Central memory CD8-positive, alpha-beta T cell (primary cell): ENCODE data around the gene RAI14.

Source experiments
- ATAC-seq: fragments of 150-1000 bp; cut with Tn5 transposase; replicated peaks from 2 replicates; pipeline ENCODE4 v1.10.0; 2022; ENCODE audit warnings: mild to moderate bottlenecking, moderate FRiP score, moderate number of reproducible peaks; ENCODE audit not compliant: poor library complexity, severe bottlenecking; ENCODE audit errors: extremely low read depth
- DNase-seq, 2 donors: peaks; one replicate each; pipeline ENCODE4 v3.0.0; 2021; ENCODE audit warnings: low spot score in 2 of 2
- H3K27ac Mint-ChIP-seq: one replicate; pipeline ENCODE4 v1.8.0; 2022; ENCODE audit warnings: low read depth, mild to moderate bottlenecking, moderate library complexity, mixed read lengths
- H3K27me3 Mint-ChIP-seq: one replicate; pipeline ENCODE4 v1.8.0; 2022; ENCODE audit warnings: mixed read lengths
- H3K36me3 Mint-ChIP-seq: one replicate; pipeline ENCODE4 v1.8.0; 2022; ENCODE audit warnings: mild to moderate bottlenecking, moderate library complexity, mixed read lengths; ENCODE audit not compliant: insufficient read depth
- H3K4me1 Mint-ChIP-seq: one replicate; pipeline ENCODE4 v1.8.0; 2022; ENCODE audit warnings: mixed read lengths
- H3K4me3 Mint-ChIP-seq: one replicate; pipeline ENCODE4 v1.8.0; 2022; ENCODE audit warnings: mild to moderate bottlenecking, moderate library complexity, mixed read lengths
- H3K9me3 Mint-ChIP-seq: one replicate; pipeline ENCODE4 v1.8.0; 2022; ENCODE audit warnings: mixed read lengths

RAI14 gene

GRCh38 chr5:34687269-34688011 lies 31.3 kb downstream of the RAI14 start:
- DNase-seq (no peak), ATAC-seq (no peak)
- Mint-ChIP-seq H3K36me3 (peaks cover 2% of the 10 kb centered on the region), H3K27me3 (peaks cover 26% of the 10 kb centered on the region), H3K4me1 (no peaks in the 10 kb centered on the region), H3K9me3 (no peaks in the 10 kb centered on the region), H3K4me3 (no peak overlapping the region), H3K27ac (no peak overlapping the region)

GRCh38 chr5:34688015-34688810 lies 32.1 kb downstream of the RAI14 start:
- Mint-ChIP-seq H3K9me3 (no peaks in the 10 kb centered on the region), H3K36me3 (peaks cover 2% of the 10 kb centered on the region), H3K27me3 (peaks cover 20% of the 10 kb centered on the region), H3K4me3 (no peak overlapping the region), H3K27ac (no peak overlapping the region), H3K4me1 (no peaks in the 10 kb centered on the region)
- ATAC-seq, result no peak
- DNase-seq, result no peak

GRCh38 chr5:34690301-34690700 lies 34.2 kb downstream of the RAI14 start:
- peaks cover 2% of the 10 kb centered on the region for H3K36me3 Mint-ChIP-seq
- H3K4me1 Mint-ChIP-seq, result peaks cover 10% of the 10 kb centered on the region
- ATAC-seq, result no peak
- H3K9me3 Mint-ChIP-seq, result no peaks in the 10 kb centered on the region
- peaks cover 18% of the 10 kb centered on the region for H3K27me3 Mint-ChIP-seq
- H3K4me3 Mint-ChIP-seq, result no peak overlapping the region
- no peak overlapping the region for H3K27ac Mint-ChIP-seq
- DNase-seq, result no peak

GRCh38 chr5:34690898-34691297 lies 34.8 kb downstream of the RAI14 start:
- Mint-ChIP-seq H3K36me3 (peaks cover 2% of the 10 kb centered on the region), H3K27ac (no peak overlapping the region), H3K4me1 (peaks cover 10% of the 10 kb centered on the region), H3K9me3 (no peaks in the 10 kb centered on the region), H3K4me3 (no peak overlapping the region), H3K27me3 (peaks cover 13% of the 10 kb centered on the region)
- ATAC-seq (no peak), DNase-seq (no peak)

GRCh38 chr5:34691326-34691725 lies 35.2 kb downstream of the RAI14 start:
- DNase-seq (no peak), ATAC-seq (no peak)
- H3K9me3 Mint-ChIP-seq, result no peaks in the 10 kb centered on the region
- H3K4me3 Mint-ChIP-seq, result no peak overlapping the region
- no peak overlapping the region for H3K27ac Mint-ChIP-seq
- peaks cover 2% of the 10 kb centered on the region for H3K36me3 Mint-ChIP-seq
- peaks cover 10% of the 10 kb centered on the region for H3K4me1 Mint-ChIP-seq
- peaks cover 8% of the 10 kb centered on the region for H3K27me3 Mint-ChIP-seq

- ATAC-seq (no peak), DNase-seq (no peak)
- Mint-ChIP-seq H3K4me3 (no peak overlapping the region), H3K27me3 (peaks cover 7% of the 10 kb centered on the region), H3K4me1 (peaks cover 10% of the 10 kb centered on the region), H3K27ac (no peak overlapping the region), H3K36me3 (peaks cover 2% of the 10 kb centered on the region), H3K9me3 (no peaks in the 10 kb centered on the region)
Measured at GRCh38 chr5:34692786-34693185, 36.7 kb downstream of the RAI14 start.

- H3K27ac Mint-ChIP-seq, result peak overlapping the region; percentile 18
- H3K4me1 Mint-ChIP-seq, result peaks cover 10% of the 10 kb centered on the region
- no peaks in the 10 kb centered on the region for H3K27me3 Mint-ChIP-seq
- H3K9me3 Mint-ChIP-seq, result no peaks in the 10 kb centered on the region
- H3K36me3 Mint-ChIP-seq, result no peaks in the 10 kb centered on the region
- no peak overlapping the region for H3K4me3 Mint-ChIP-seq
- DNase-seq, result no peak
- no peak for ATAC-seq
Measured at GRCh38 chr5:34694012-34694411, 37.9 kb downstream of the RAI14 start.

GRCh38 chr5:34694685-34695084 lies 38.6 kb downstream of the RAI14 start:
- no peak for DNase-seq
- no peak for ATAC-seq
- Mint-ChIP-seq H3K36me3 (no peaks in the 10 kb centered on the region), H3K27ac (peak overlapping the region; percentile 18), H3K9me3 (no peaks in the 10 kb centered on the region), H3K4me1 (peaks cover 10% of the 10 kb centered on the region), H3K4me3 (peak overlapping the region; percentile 5), H3K27me3 (no peaks in the 10 kb centered on the region)

- H3K4me3 Mint-ChIP-seq, result no peak overlapping the region
Measured at GRCh38 chr5:34695275-34696027, 39.3 kb downstream of the RAI14 start.

GRCh38 chr5:34697308-34698108 lies 41.4 kb downstream of the RAI14 start:
- Mint-ChIP-seq H3K9me3 (no peaks in the 10 kb centered on the region), H3K4me3 (no peak overlapping the region), H3K27ac (no peak overlapping the region), H3K27me3 (no peaks in the 10 kb centered on the region), H3K4me1 (peaks cover 10% of the 10 kb centered on the region), H3K36me3 (no peaks in the 10 kb centered on the region)
- no peak for DNase-seq
- no peak for ATAC-seq

More at GRCh38 chr5:34695275-34696027, 39.3 kb downstream of the RAI14 start:
- ATAC-seq (peak; percentile 61), DNase-seq (no peak)
- Mint-ChIP-seq H3K27me3 (no peaks in the 10 kb centered on the region), H3K36me3 (no peaks in the 10 kb centered on the region), H3K9me3 (no peaks in the 10 kb centered on the region), H3K27ac (peak overlapping the region; percentile 18), H3K4me1 (peaks cover 10% of the 10 kb centered on the region)

- Mint-ChIP-seq H3K27me3 (no peaks in the 10 kb centered on the region), H3K27ac (no peak overlapping the region)
- ATAC-seq, result no peak
Measured at GRCh38 chr5:34698109-34698419, 41.9 kb downstream of the RAI14 start.

GRCh38 chr5:34698754-34699153 lies 42.6 kb downstream of the RAI14 start:
- Mint-ChIP-seq H3K4me1 (peaks cover 10% of the 10 kb centered on the region), H3K27me3 (no peaks in the 10 kb centered on the region), H3K27ac (no peak overlapping the region), H3K9me3 (no peaks in the 10 kb centered on the region), H3K36me3 (no peaks in the 10 kb centered on the region), H3K4me3 (no peak overlapping the region)
- no peak for ATAC-seq
- DNase-seq, result no peak

More at GRCh38 chr5:34698109-34698419, 41.9 kb downstream of the RAI14 start:
- Mint-ChIP-seq H3K4me1 (peaks cover 10% of the 10 kb centered on the region), H3K36me3 (no peaks in the 10 kb centered on the region), H3K9me3 (no peaks in the 10 kb centered on the region), H3K4me3 (no peak overlapping the region)
- DNase-seq, result no peak
